ENCODE measurements around the gene NCKAP5. TPM values are rescaled to one million over a fixed set of nuclear protein-coding genes. Genes with fewer than 3 reads are reported as not detected.

NCKAP5 gene
- total and polyA plus RNA-seq, 9 donors = 0.80 to 2.7 (median 2.2) TPM

DNA sequence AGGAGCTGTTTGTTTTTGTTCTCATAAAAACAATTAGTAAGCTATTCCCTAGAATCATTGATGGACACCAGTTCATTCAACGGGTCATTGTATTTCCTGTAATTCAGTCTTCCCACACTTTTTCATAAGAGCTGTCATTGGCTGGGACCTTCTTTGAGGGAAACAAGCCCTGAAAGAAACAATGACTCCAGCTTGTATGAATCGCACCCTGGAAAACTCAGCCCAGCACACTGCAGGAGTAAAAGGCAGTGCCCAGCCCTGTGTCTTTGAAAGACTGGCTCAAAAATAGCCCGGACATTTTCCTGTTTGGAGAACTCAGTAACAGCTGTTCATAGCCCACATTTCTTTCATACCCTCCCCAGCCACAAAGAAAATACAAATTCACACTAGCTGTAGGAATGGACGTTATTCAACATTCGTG lies 81.5 kb downstream of the NCKAP5 start:
- H3K27ac ChIP-seq = no peak overlapping the region
- 46 to 51% (median 50%) methylated on average over 5 of the region's 5 CpGs for WGBS, 3 donors
- TF ChIP-seq POLR2A (IDR thresholded peaks at IDR 0.05) = no peak
- DNase-seq = no peak
- intact Hi-C loops (cut with DNase I) = no loop called here
- H3K27me3 ChIP-seq = no peaks in the 10 kb centered on the region
- no peak overlapping the region for H3K4me3 ChIP-seq
- H3K9me3 ChIP-seq = no peaks in the 10 kb centered on the region
- no peaks in the 10 kb centered on the region for H3K36me3 ChIP-seq
- peaks cover 1% of the 10 kb centered on the region for H3K4me1 ChIP-seq (ENCODE audit: insufficient read depth)

DNA sequence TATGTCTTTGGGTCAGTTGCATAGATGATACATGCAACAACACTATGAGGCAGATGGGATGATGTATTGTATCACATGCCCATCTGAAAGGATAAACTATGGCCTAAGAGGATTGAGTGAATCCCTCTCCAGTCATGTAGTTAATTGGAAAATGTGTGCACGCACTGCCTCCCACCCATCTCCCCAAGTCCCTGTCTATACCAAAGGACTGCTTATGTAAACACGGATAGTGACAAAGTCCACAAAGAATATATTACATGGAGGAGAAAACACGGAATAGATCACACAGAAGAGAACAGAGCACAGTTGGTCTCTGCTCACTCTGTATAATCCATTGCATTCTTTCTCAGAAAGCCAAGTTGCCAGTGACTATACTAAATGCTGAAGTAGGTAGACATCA lies 82.4 kb downstream of the NCKAP5 start:
- H3K4me3 ChIP-seq = no peak overlapping the region
- 60 to 63% (median 61%) methylated on average over 3 of the region's 3 CpGs for WGBS, 3 donors
- DNase-seq = no peak
- peaks cover 1% of the 10 kb centered on the region for H3K4me1 ChIP-seq (ENCODE audit: insufficient read depth)
- no peaks in the 10 kb centered on the region for H3K36me3 ChIP-seq
- intact Hi-C loops (cut with DNase I) = no loop called here
- H3K27ac ChIP-seq = no peak overlapping the region
- TF ChIP-seq, protein P1, sequence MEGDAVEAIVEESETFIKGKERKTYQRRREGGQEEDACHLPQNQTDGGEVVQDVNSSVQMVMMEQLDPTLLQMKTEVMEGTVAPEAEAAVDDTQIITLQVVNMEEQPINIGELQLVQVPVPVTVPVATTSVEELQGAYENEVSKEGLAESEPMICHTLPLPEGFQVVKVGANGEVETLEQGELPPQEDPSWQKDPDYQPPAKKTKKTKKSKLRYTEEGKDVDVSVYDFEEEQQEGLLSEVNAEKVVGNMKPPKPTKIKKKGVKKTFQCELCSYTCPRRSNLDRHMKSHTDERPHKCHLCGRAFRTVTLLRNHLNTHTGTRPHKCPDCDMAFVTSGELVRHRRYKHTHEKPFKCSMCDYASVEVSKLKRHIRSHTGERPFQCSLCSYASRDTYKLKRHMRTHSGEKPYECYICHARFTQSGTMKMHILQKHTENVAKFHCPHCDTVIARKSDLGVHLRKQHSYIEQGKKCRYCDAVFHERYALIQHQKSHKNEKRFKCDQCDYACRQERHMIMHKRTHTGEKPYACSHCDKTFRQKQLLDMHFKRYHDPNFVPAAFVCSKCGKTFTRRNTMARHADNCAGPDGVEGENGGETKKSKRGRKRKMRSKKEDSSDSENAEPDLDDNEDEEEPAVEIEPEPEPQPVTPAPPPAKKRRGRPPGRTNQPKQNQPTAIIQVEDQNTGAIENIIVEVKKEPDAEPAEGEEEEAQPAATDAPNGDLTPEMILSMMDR (IDR thresholded peaks at IDR 0.05) = no peak
- TF ChIP-seq POLR2A (IDR thresholded peaks at IDR 0.05) (no peak), EP300 (IDR thresholded peaks at IDR 0.05) (no peak)
- H3K27me3 ChIP-seq = no peaks in the 10 kb centered on the region
- H3K9me3 ChIP-seq = no peaks in the 10 kb centered on the region

DNA sequence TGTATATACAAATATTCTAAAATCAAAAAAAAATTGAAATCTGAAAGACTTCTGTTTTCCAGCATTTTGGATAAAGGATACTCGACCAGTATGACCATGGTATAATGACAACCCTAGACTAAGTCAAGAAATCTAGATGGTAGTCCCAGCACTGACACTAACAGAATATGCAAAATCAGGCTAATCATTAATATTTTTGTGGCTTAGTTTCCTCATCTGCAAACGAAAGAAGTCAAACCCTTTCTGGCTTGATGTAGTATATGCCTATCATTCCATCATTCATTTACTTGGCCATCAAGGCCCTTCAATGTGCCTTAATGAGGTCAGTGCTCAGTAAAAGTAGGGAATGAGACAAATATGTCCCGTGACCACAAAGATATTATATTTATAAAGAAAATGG lies 83.5 kb downstream of the NCKAP5 start:
- intact Hi-C loops (cut with DNase I) = no loop called here
- Histone ChIP-seq H3K27ac (no peak overlapping the region), H3K4me1 (ENCODE audit: insufficient read depth) (no peaks in the 10 kb centered on the region), H3K27me3 (no peaks in the 10 kb centered on the region), H3K4me3 (no peak overlapping the region), H3K9me3 (no peaks in the 10 kb centered on the region), H3K36me3 (no peaks in the 10 kb centered on the region)
- no peak for DNase-seq
- WGBS, 3 donors = 87 to 94% (median 93%) methylated on average over 3 of the region's 3 CpGs
- no peak for TF ChIP-seq POLR2A (IDR thresholded peaks at IDR 0.05)
- TF ChIP-seq, protein P1 (IDR thresholded peaks at IDR 0.05) = no peak
- TF ChIP-seq EP300 (IDR thresholded peaks at IDR 0.05) = no peak

DNA sequence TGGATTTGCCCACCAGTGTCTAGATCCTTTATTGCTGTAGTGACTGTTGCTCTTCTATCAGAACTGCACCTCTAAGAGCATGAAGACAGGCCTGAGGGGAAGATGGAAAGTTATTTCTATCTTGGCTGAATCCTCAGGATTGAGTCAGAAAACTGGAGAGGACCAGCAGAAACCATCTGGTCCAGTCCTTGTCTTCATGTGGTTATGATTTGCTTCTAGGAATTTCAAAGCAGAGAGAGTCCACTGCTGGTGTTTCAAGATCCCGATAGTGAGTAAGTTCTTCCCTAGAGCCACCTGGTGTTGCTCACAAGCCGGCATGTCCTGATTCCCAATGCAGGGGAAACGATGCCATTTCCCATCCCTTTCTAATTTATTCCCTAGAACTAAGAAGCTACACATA lies 84.2 kb downstream of the NCKAP5 start:
- Histone ChIP-seq H3K4me1 (ENCODE audit: insufficient read depth) (no peaks in the 10 kb centered on the region), H3K4me3 (no peak overlapping the region), H3K27ac (no peak overlapping the region), H3K27me3 (no peaks in the 10 kb centered on the region), H3K9me3 (no peaks in the 10 kb centered on the region), H3K36me3 (no peaks in the 10 kb centered on the region)
- no peak for DNase-seq
- TF ChIP-seq POLR2A (IDR thresholded peaks at IDR 0.05) = no peak
- TF ChIP-seq EP300 (IDR thresholded peaks at IDR 0.05) = no peak
- TF ChIP-seq, protein P1 (IDR thresholded peaks at IDR 0.05) = no peak
- intact Hi-C loops (cut with DNase I) = no loop called here
- 69 to 79% (median 79%) methylated on average over 3 of the region's 3 CpGs for WGBS, 3 donors

DNA sequence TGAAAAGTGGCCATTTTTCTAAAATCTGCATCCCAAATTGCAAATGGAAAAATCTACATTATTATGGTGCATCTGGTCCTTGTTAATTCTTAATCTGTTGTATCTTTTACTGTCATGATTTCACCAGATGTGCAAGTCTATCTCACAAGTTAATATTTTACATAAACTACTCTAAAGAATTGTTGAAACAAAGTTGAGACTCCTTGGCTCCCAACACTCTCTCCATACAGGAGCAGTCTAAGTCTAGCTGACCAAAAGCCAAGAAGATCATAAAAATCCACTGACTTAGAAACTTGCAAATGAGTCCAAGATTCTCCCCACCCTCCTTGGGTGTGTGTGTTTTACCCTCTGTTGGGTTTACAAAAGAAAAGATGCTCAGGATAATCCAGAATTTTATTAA lies 85.1 kb downstream of the NCKAP5 start:
- no peak for DNase-seq
- Histone ChIP-seq H3K4me3 (no peak overlapping the region), H3K36me3 (no peaks in the 10 kb centered on the region), H3K9me3 (no peaks in the 10 kb centered on the region), H3K4me1 (ENCODE audit: insufficient read depth) (no peaks in the 10 kb centered on the region), H3K27ac (no peak overlapping the region), H3K27me3 (no peaks in the 10 kb centered on the region)
- intact Hi-C loops (cut with DNase I) = no loop called here
- TF ChIP-seq, protein P1 (IDR thresholded peaks at IDR 0.05) = no peak
- TF ChIP-seq POLR2A (IDR thresholded peaks at IDR 0.05) = no peak
- TF ChIP-seq EP300 (IDR thresholded peaks at IDR 0.05) = no peak

All from ovary (tissue), 9 donors.